Measurements from ENCODE around the gene CCDC188.

GRCh38 chr22:20178915-20179227, 28.0 kb upstream of the CCDC188 start:
- TF ChIP-seq CTCF (IDR thresholded peaks at IDR 0.05) = no peak
- no peak for TF ChIP-seq POLR2A (IDR thresholded peaks at IDR 0.05)
